ENCODE results near the gene AP1S3. TPM values are rescaled to one million over a fixed set of nuclear protein-coding genes. Genes with fewer than 3 reads are reported as not detected.
A peak's percentile ranks its signal among the peaks of the same experiment; 100 is the strongest.

The AP1S3 gene
- total and polyA plus RNA-seq, 2 of the 4 experiments (the other 2 are of a cell fraction), result 2.5 to 4.1 TPM

DNA sequence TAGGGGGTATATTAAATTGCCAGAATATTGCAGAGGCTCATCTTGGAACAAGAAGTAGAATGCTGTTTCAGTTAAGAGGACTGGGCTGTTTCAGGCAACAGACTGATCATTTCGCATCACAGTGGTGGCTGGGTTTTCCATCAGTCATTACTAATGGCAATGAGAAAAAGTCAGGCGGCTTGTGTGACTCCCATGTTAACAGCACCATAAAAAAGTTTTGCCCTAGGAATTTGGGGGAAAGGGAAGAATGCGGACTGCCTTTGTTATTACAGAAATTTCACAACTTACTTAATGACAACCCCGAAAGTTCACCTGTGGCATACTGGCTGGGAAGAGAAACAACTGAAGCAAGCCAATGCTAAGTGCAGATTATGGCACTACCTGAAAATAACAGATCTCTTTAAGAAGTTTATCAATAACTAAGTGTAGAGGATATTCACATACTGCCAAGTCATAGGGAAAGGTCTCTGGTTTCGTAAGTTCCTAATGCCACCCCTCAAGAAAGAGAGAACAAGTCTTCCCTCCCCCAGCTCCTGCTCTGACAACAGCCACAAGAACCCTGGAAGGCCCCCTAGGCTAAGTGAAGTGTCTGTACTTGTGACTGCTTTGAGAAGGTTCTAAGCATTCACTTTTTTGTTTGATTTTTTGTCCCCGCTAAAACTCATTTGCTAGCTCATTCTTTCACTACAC, 40.5 kb upstream of the AP1S3 start:
- H2BK120ac ChIP-seq (ENCODE audit: low read depth, low read length), result no peak overlapping the region
- peaks cover 3 to 9% of the 10 kb centered on the region in 2 experiments; a peak in 3 of 4 replicates for H3K79me1 ChIP-seq (ENCODE audit: low read depth in 1 of 2, low read length in 2 of 2)
- in situ Hi-C loops (cut with MboI; ENCODE audit: low sequenced_read_pairs), result no loop called here
- H3K56ac ChIP-seq (ENCODE audit: extremely low read depth, insufficient read depth, low read length), result no peak overlapping the region
- H3K36me3 ChIP-seq (ENCODE audit: control insufficient read depth, insufficient read depth, low read length), result peaks cover 53% of the 10 kb centered on the region
- ChIA-PET CTCF (no interaction called here), POLR2A (ENCODE audit: unreplicated experiment) (interaction anchor here (0.5 kb wide), 1 partner anchor 90 kb away, joined by 8 read pairs; no protein-coding TSS in a partner anchor)
- no peak overlapping the region for H2AK5ac ChIP-seq (ENCODE audit: low read depth, low read length)
- H2BK5ac ChIP-seq (ENCODE audit: low read depth, low read length, poor library complexity, severe bottlenecking), result no peak overlapping the region
- H3K23ac ChIP-seq (ENCODE audit: low read depth, low read length), result no peak overlapping the region
- no peak overlapping the region for H2AK9ac ChIP-seq (replicated peaks; ENCODE audit: low read depth, low read length, poor library complexity)
- no peak overlapping the region for H4K8ac ChIP-seq (ENCODE audit: low read depth in 2 of 2, low read length in 2 of 2)
- dilution Hi-C loops (cut with HindIII; ENCODE audit: low sequenced_read_pairs, unreplicated experiment), result no loop called here
- no peaks in the 10 kb centered on the region for H4K20me1 ChIP-seq (ENCODE audit: insufficient read depth, low read length)
- BruUV-seq (replicated peaks), result TSS peak; percentile 68
- 100% methylated on average over 1 of the region's 6 CpGs; no CpG with 5 or more reads in 1 of the 2 experiments for WGBS, 2 experiments (ENCODE audit: extremely low coverage in 2 of 2, insufficient read length in 1 of 2)
- H3K4ac ChIP-seq (ENCODE audit: low read depth, low read length), result no peak overlapping the region
- no peak overlapping the region for H3K9ac ChIP-seq (ENCODE audit: low read depth, low read length)
- no peak overlapping the region for H2AFZ ChIP-seq (replicated peaks; ENCODE audit: low read length, poor library complexity)
- no peaks in the 10 kb centered on the region for H3K27me3 ChIP-seq (ENCODE audit: control insufficient read depth, insufficient read depth, low read length)
- intact Hi-C loops (cut with micrococcal nuclease), result no loop called here
- H3K9me1 ChIP-seq (ENCODE audit: insufficient read depth, low read length), result peaks cover 4% of the 10 kb centered on the region; the same call in 1 of the 2 replicates
- no peak for DNase-seq
- no peak for ATAC-seq (ENCODE audit: low read depth)
- no peak overlapping the region for H3K27ac ChIP-seq (ENCODE audit: insufficient read depth, low read length)
- H3K9me3 ChIP-seq (ENCODE audit: control insufficient read depth, insufficient read depth, low read length), result 0 out of 2 replicates have a peak, but pooled peaks cover 2% of the 10 kb centered on the region
- H3K4me3 ChIP-seq (ENCODE audit: insufficient read depth, low read depth, low read length), result no peak overlapping the region
- no peaks in the 10 kb centered on the region for H3K4me1 ChIP-seq (ENCODE audit: control insufficient read depth, insufficient read depth, low read length)
- no peak overlapping the region for H4K91ac ChIP-seq (ENCODE audit: insufficient read depth, low read depth, low read length)
- no peak overlapping the region for H2BK15ac ChIP-seq (ENCODE audit: low read depth, low read length)
- H2BK20ac ChIP-seq (ENCODE audit: low read depth, low read length), result no peak overlapping the region
- TF ChIP-seq SMC3 (IDR thresholded peaks at IDR 0.05; ENCODE audit: low read depth, low read length) (no peak), MAFK (IDR thresholded peaks at IDR 0.05; ENCODE audit: low read depth, low read length) (no peak)
- TF ChIP-seq, protein P1, sequence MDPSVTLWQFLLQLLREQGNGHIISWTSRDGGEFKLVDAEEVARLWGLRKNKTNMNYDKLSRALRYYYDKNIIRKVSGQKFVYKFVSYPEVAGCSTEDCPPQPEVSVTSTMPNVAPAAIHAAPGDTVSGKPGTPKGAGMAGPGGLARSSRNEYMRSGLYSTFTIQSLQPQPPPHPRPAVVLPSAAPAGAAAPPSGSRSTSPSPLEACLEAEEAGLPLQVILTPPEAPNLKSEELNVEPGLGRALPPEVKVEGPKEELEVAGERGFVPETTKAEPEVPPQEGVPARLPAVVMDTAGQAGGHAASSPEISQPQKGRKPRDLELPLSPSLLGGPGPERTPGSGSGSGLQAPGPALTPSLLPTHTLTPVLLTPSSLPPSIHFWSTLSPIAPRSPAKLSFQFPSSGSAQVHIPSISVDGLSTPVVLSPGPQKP (IDR thresholded peaks at IDR 0.05; ENCODE audit: borderline replicate concordance, low read depth, low read length), result no peak
- TF ChIP-seq, protein P2, sequence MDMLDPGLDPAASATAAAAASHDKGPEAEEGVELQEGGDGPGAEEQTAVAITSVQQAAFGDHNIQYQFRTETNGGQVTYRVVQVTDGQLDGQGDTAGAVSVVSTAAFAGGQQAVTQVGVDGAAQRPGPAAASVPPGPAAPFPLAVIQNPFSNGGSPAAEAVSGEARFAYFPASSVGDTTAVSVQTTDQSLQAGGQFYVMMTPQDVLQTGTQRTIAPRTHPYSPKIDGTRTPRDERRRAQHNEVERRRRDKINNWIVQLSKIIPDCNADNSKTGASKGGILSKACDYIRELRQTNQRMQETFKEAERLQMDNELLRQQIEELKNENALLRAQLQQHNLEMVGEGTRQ (IDR thresholded peaks at IDR 0.05; ENCODE audit: low read depth, low read length), result no peak
- no peak overlapping the region for H4K5ac ChIP-seq (ENCODE audit: low read depth, low read length)
- no peak overlapping the region for H3K14ac ChIP-seq (replicated peaks; ENCODE audit: low read depth, low read length)
- no peak overlapping the region for H3K4me2 ChIP-seq (ENCODE audit: low read depth, low read length)
- H3K18ac ChIP-seq (ENCODE audit: low read depth, low read length), result no peak overlapping the region

Data from IMR-90 (cell line).